Spleen (tissue), 7 donors: ENCODE results near the gene TPO.
A peak's percentile ranks its signal among the peaks of the same experiment; 100 is the strongest.

Experiments used
- POLR2A ChIP-seq, 3 donors: fragments of 450-650 bp; IDR thresholded peaks; one replicate each; pipeline ENCODE4 v1.5.1; 2017; ENCODE audit warnings: antibody characterized with exemption in 3 of 3, mild to moderate bottlenecking in 1 of 3
- POLR2AphosphoS5 ChIP-seq, 3 donors: sonication (generic); formaldehyde crosslinking; IDR thresholded peaks; one replicate each; pipeline ENCODE4 v1.5.1; 2017; ENCODE audit warnings: antibody characterized with exemption in 3 of 3
- TF ChIP-seq, protein P1 (sequence below), 11 experiments: fragments of 200-600 bp in 7 of 11; fragments of 450-650 bp in 4 of 11; sonication (generic) in 4 of 11; IDR thresholded peaks in 8 of 11; conservative IDR thresholded peaks in 3 of 11; 1 replicate in 7 of 11; 2 replicates in 4 of 11; pipeline versions ENCODE4 v1.4.0 to v1.8.0; 2016 to 2021; ENCODE audit warnings: antibody characterized with exemption in 11 of 11, inconsistent platforms in 4 of 11, mild to moderate bottlenecking in 1 of 11
- donor health status: DM: no; HTN: no; CAD: no; lungs with moderate emphysema.
- donor health status: DM: no; HTN: no; CAD: no.
- donor health status: DM: no; HTN: no; CAD: no.

- TF ChIP-seq, protein P1, sequence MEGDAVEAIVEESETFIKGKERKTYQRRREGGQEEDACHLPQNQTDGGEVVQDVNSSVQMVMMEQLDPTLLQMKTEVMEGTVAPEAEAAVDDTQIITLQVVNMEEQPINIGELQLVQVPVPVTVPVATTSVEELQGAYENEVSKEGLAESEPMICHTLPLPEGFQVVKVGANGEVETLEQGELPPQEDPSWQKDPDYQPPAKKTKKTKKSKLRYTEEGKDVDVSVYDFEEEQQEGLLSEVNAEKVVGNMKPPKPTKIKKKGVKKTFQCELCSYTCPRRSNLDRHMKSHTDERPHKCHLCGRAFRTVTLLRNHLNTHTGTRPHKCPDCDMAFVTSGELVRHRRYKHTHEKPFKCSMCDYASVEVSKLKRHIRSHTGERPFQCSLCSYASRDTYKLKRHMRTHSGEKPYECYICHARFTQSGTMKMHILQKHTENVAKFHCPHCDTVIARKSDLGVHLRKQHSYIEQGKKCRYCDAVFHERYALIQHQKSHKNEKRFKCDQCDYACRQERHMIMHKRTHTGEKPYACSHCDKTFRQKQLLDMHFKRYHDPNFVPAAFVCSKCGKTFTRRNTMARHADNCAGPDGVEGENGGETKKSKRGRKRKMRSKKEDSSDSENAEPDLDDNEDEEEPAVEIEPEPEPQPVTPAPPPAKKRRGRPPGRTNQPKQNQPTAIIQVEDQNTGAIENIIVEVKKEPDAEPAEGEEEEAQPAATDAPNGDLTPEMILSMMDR (IDR thresholded peaks at IDR 0.05 in 8 of 11, conservative IDR thresholded peaks at IDR 0.05 in 3 of 11): no peak
- TF ChIP-seq POLR2A (IDR thresholded peaks at IDR 0.05): no peak
- peak in 1 of 3 donors; percentile 16 for TF ChIP-seq POLR2AphosphoS5 (IDR thresholded peaks at IDR 0.05)
Measured at GRCh38 chr2:1539441-1539840, 126.2 kb downstream of the TPO start.
